Measurements from ENCODE around the gene SEMG2. TPM values are rescaled to one million over a fixed set of nuclear protein-coding genes. Genes with fewer than 3 reads are reported as not detected.

The SEMG2 gene
- not detected in 5 replicates for total RNA-seq (2022; extraction: Qiagen RNA extraction; ENCODE audit: low read depth)

DNA sequence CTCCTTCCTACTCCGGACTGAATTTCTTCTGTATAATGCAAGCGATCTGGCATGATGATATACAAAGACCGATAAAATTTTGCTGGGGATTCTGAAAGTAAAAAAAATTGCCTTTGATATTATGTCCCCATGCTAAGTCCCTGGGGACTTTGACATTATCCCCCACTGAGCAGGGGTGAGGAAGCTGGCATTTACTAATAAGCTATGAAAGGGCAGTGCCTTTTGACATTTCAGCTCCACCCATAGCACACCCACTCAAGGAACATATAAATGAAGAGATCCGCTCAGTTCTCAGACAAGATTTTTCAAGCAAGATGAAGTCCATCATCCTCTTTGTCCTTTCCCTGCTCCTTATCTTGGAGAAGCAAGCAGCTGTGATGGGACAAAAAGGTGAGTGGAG, at the start of gene SEMG2:
Gene SEMG2, plus strand, starts transcription at position 298 of the 400 bp plus-strand sequence. Its CDS starts 17 bp downstream, at position 315.

GRCh38 chr20:45174434-45175364, 46.5 kb upstream of the SEMG2 start, which contains the start of gene PI3:
TSS of gene PI3 (plus strand) at chr20:45174902. CDS start at chr20:45174923, 21 bp downstream.

GRCh38 chr20:45206725-45207124, 14.4 kb upstream of the SEMG2 start, which contains the start of gene SEMG1:
TSS of gene SEMG1 (plus strand) at chr20:45207033. CDS start at chr20:45207054, 21 bp downstream.

GRCh38 chr20:45254383-45255262, 33.5 kb downstream of the SEMG2 start, which contains the start of gene SLPI:
TSS of gene SLPI (minus strand) at chr20:45254564. CDS start at chr20:45254543, 21 bp downstream.

Other genes with a start within 250 kb of the SEMG2 start
- not detected in 5 replicates for gene KCNS1, start 120.2 kb upstream of the SEMG2 start, total RNA-seq (2022; extraction: Qiagen RNA extraction; ENCODE audit: low read depth)
- gene WFDC5, start 106.2 kb upstream of the SEMG2 start, total RNA-seq (2022; extraction: Qiagen RNA extraction; ENCODE audit: low read depth), result not detected in 5 replicates
- gene WFDC12, start 96.9 kb upstream of the SEMG2 start, total RNA-seq (2022; extraction: Qiagen RNA extraction; ENCODE audit: low read depth), result not detected in 5 replicates
- gene PI3, start 46.5 kb upstream of the SEMG2 start, total RNA-seq (2022; extraction: Qiagen RNA extraction; ENCODE audit: low read depth), result 2.5 to 3.8 TPM (median 2.9 TPM) in 5 replicates
- not detected in 5 replicates for gene SEMG1, start 14.3 kb upstream of the SEMG2 start, total RNA-seq (2022; extraction: Qiagen RNA extraction; ENCODE audit: low read depth)
- gene SLPI, start 33.2 kb downstream of the SEMG2 start, total RNA-seq (2022; extraction: Qiagen RNA extraction; ENCODE audit: low read depth), result 8.3 to 13.8 TPM (median 9.4 TPM) in 5 replicates
- gene RBPJL, start 85.5 kb downstream of the SEMG2 start, total RNA-seq (2022; extraction: Qiagen RNA extraction; ENCODE audit: low read depth), result not detected in 5 replicates
- gene MATN4, start 86.9 kb downstream of the SEMG2 start, total RNA-seq (2022; extraction: Qiagen RNA extraction; ENCODE audit: low read depth), result 0.13 to 0.19 TPM in 2 of 5 replicates, not detected in the others
- 103 to 119 TPM (median 118 TPM) in 5 replicates for gene SDC4, start 127.1 kb downstream of the SEMG2 start, total RNA-seq (2022; extraction: Qiagen RNA extraction; ENCODE audit: low read depth)
- 19.4 to 31.5 TPM (median 30.5 TPM) in 5 replicates for gene SYS1, start 141.8 kb downstream of the SEMG2 start, total RNA-seq (2022; extraction: Qiagen RNA extraction; ENCODE audit: low read depth)
- not detected in 5 replicates for gene TP53TG5, start 157.0 kb downstream of the SEMG2 start, total RNA-seq (2022; extraction: Qiagen RNA extraction; ENCODE audit: low read depth)
- gene DBNDD2, start 186.9 kb downstream of the SEMG2 start, total RNA-seq (2022; extraction: Qiagen RNA extraction; ENCODE audit: low read depth), result 25.4 to 28.8 TPM (median 27.3 TPM) in 5 replicates
- gene PIGT, start 194.8 kb downstream of the SEMG2 start, total RNA-seq (2022; extraction: Qiagen RNA extraction; ENCODE audit: low read depth), result 73.9 to 102 TPM (median 98.5 TPM) in 5 replicates
- not detected in 5 replicates for gene WFDC2, start 248.4 kb downstream of the SEMG2 start, total RNA-seq (2022; extraction: Qiagen RNA extraction; ENCODE audit: low read depth)

Measured in A549 treated with ZK216348 at 1 μM for 4 hours (cell line).